Activated naive CD8-positive, alpha-beta T cell treated with anti-CD3 and anti-CD28 coated beads for 36 hours (primary cell): Measurements from ENCODE around the gene MGA. TPM values are rescaled to one million over a fixed set of nuclear protein-coding genes. Genes with fewer than 3 reads are reported as not detected.
A peak's percentile ranks its signal among the peaks of the same experiment; 100 is the strongest.

Source experiments
- DNase-seq: peaks from one replicate; pipeline ENCODE4 v3.0.0; 2021
- H3K27ac Mint-ChIP-seq: one replicate; pipeline ENCODE4 v1.8.0; 2022; ENCODE audit warnings: mild to moderate bottlenecking, moderate library complexity, mixed read lengths
- H3K27me3 Mint-ChIP-seq: one replicate; pipeline ENCODE4 v1.8.0; 2022; ENCODE audit warnings: mild to moderate bottlenecking, mixed read lengths
- H3K36me3 Mint-ChIP-seq: one replicate; pipeline ENCODE4 v1.8.0; 2021; ENCODE audit warnings: mild to moderate bottlenecking, mixed read lengths
- H3K4me1 Mint-ChIP-seq: one replicate; pipeline ENCODE4 v1.8.0; 2021; ENCODE audit warnings: mixed read lengths
- H3K4me3 Mint-ChIP-seq: one replicate; pipeline ENCODE4 v1.8.0; 2022; ENCODE audit warnings: mild to moderate bottlenecking, moderate library complexity, mixed read lengths
- H3K9me3 Mint-ChIP-seq: one replicate; pipeline ENCODE4 v1.8.0; 2022; ENCODE audit warnings: mixed read lengths
- total RNA-seq, 2 experiments: library from RNA; stranded (reverse); gene quantifications; one replicate each; pipeline ENCODE4 v1.2.3, GENCODE V29; 2021

The MGA gene
- total RNA-seq, 2 experiments from 2014 or later = 30.5 to 32.0 TPM

- no peaks in the 10 kb centered on the region for H3K27me3 Mint-ChIP-seq
- H3K4me3 Mint-ChIP-seq = no peak overlapping the region
- no peak for DNase-seq
- no peaks in the 10 kb centered on the region for H3K9me3 Mint-ChIP-seq
- peaks cover 62% of the 10 kb centered on the region for H3K4me1 Mint-ChIP-seq
- H3K36me3 Mint-ChIP-seq = peaks cover 6% of the 10 kb centered on the region
- H3K27ac Mint-ChIP-seq = no peak overlapping the region
Measured at GRCh38 chr15:41777421-41777973, 117.3 kb downstream of the MGA start.

- peaks cover 59% of the 10 kb centered on the region for H3K4me1 Mint-ChIP-seq
- DNase-seq = no peak
- no peak overlapping the region for H3K27ac Mint-ChIP-seq
- H3K36me3 Mint-ChIP-seq = peaks cover 10% of the 10 kb centered on the region
- H3K9me3 Mint-ChIP-seq = no peaks in the 10 kb centered on the region
- no peak overlapping the region for H3K4me3 Mint-ChIP-seq
- no peaks in the 10 kb centered on the region for H3K27me3 Mint-ChIP-seq
Measured at GRCh38 chr15:41778521-41778920, 118.3 kb downstream of the MGA start.

GRCh38 chr15:41779662-41780157 is 119.5 kb downstream of the MGA start:
- peaks cover 13% of the 10 kb centered on the region for H3K36me3 Mint-ChIP-seq
- no peak for DNase-seq
- peaks cover 58% of the 10 kb centered on the region for H3K4me1 Mint-ChIP-seq
- peak overlapping the region; percentile 12 for H3K27ac Mint-ChIP-seq
- no peaks in the 10 kb centered on the region for H3K27me3 Mint-ChIP-seq
- H3K9me3 Mint-ChIP-seq = no peaks in the 10 kb centered on the region
- no peak overlapping the region for H3K4me3 Mint-ChIP-seq

GRCh38 chr15:41780266-41780665 is 120.1 kb downstream of the MGA start:
- Mint-ChIP-seq H3K4me1 (peaks cover 55% of the 10 kb centered on the region), H3K4me3 (no peak overlapping the region), H3K27me3 (no peaks in the 10 kb centered on the region), H3K36me3 (peaks cover 10% of the 10 kb centered on the region), H3K9me3 (no peaks in the 10 kb centered on the region), H3K27ac (no peak overlapping the region)
- no peak for DNase-seq

- Mint-ChIP-seq H3K4me1 (peaks cover 51% of the 10 kb centered on the region), H3K36me3 (peaks cover 10% of the 10 kb centered on the region), H3K27ac (no peak overlapping the region)
Measured at GRCh38 chr15:41780727-41781126, 120.5 kb downstream of the MGA start.

GRCh38 chr15:41782371-41783282 is 122.4 kb downstream of the MGA start:
- no peak overlapping the region for H3K27ac Mint-ChIP-seq

More at GRCh38 chr15:41780727-41781126, 120.5 kb downstream of the MGA start:
- Mint-ChIP-seq H3K27me3 (no peaks in the 10 kb centered on the region), H3K9me3 (no peaks in the 10 kb centered on the region), H3K4me3 (no peak overlapping the region)
- DNase-seq = no peak

GRCh38 chr15:41783296-41783695 is 123.1 kb downstream of the MGA start:
- Mint-ChIP-seq H3K4me3 (no peak overlapping the region), H3K9me3 (no peaks in the 10 kb centered on the region), H3K36me3 (peaks cover 10% of the 10 kb centered on the region), H3K27me3 (no peaks in the 10 kb centered on the region), H3K27ac (no peak overlapping the region), H3K4me1 (peaks cover 28% of the 10 kb centered on the region)
- no peak for DNase-seq

More at GRCh38 chr15:41782371-41783282, 122.4 kb downstream of the MGA start:
- peaks cover 10% of the 10 kb centered on the region for H3K36me3 Mint-ChIP-seq
- no peaks in the 10 kb centered on the region for H3K9me3 Mint-ChIP-seq
- no peak for DNase-seq
- H3K4me1 Mint-ChIP-seq = peaks cover 33% of the 10 kb centered on the region
- no peak overlapping the region for H3K4me3 Mint-ChIP-seq
- no peaks in the 10 kb centered on the region for H3K27me3 Mint-ChIP-seq

GRCh38 chr15:41788262-41788661 is 128.1 kb downstream of the MGA start:
- H3K27ac Mint-ChIP-seq = no peak overlapping the region
- H3K4me1 Mint-ChIP-seq = peaks cover 30% of the 10 kb centered on the region
- no peaks in the 10 kb centered on the region for H3K9me3 Mint-ChIP-seq
- H3K27me3 Mint-ChIP-seq = no peaks in the 10 kb centered on the region
- H3K4me3 Mint-ChIP-seq = no peak overlapping the region
- DNase-seq = no peak
- H3K36me3 Mint-ChIP-seq = peaks cover 4% of the 10 kb centered on the region

GRCh38 chr15:41789236-41789635 is 129.0 kb downstream of the MGA start:
- Mint-ChIP-seq H3K36me3 (no peaks in the 10 kb centered on the region), H3K4me3 (no peak overlapping the region), H3K9me3 (no peaks in the 10 kb centered on the region), H3K4me1 (peaks cover 29% of the 10 kb centered on the region), H3K27ac (no peak overlapping the region), H3K27me3 (no peaks in the 10 kb centered on the region)
- DNase-seq = no peak

GRCh38 chr15:41789662-41790061 is 129.5 kb downstream of the MGA start:
- Mint-ChIP-seq H3K27ac (no peak overlapping the region), H3K4me3 (no peak overlapping the region), H3K4me1 (peaks cover 31% of the 10 kb centered on the region), H3K9me3 (no peaks in the 10 kb centered on the region), H3K27me3 (no peaks in the 10 kb centered on the region), H3K36me3 (no peaks in the 10 kb centered on the region)
- DNase-seq = no peak

GRCh38 chr15:41790169-41790568 is 130.0 kb downstream of the MGA start:
- no peak for DNase-seq
- Mint-ChIP-seq H3K4me3 (no peak overlapping the region), H3K4me1 (peaks cover 31% of the 10 kb centered on the region), H3K36me3 (no peaks in the 10 kb centered on the region), H3K9me3 (no peaks in the 10 kb centered on the region), H3K27ac (no peak overlapping the region), H3K27me3 (no peaks in the 10 kb centered on the region)

- Mint-ChIP-seq H3K4me3 (no peak overlapping the region), H3K4me1 (peaks cover 34% of the 10 kb centered on the region), H3K36me3 (no peaks in the 10 kb centered on the region), H3K27me3 (no peaks in the 10 kb centered on the region), H3K9me3 (no peaks in the 10 kb centered on the region), H3K27ac (peak overlapping the region; percentile 7)
- DNase-seq = no peak
Measured at GRCh38 chr15:41790756-41791546, 130.7 kb downstream of the MGA start.

GRCh38 chr15:41791547-41791937 is 131.3 kb downstream of the MGA start:
- peaks cover 39% of the 10 kb centered on the region for H3K4me1 Mint-ChIP-seq
- DNase-seq = no peak
- H3K4me3 Mint-ChIP-seq = no peak overlapping the region
- H3K27ac Mint-ChIP-seq = no peak overlapping the region
- no peaks in the 10 kb centered on the region for H3K9me3 Mint-ChIP-seq
- H3K27me3 Mint-ChIP-seq = no peaks in the 10 kb centered on the region
- H3K36me3 Mint-ChIP-seq = no peaks in the 10 kb centered on the region

GRCh38 chr15:41792000-41792637 is 131.9 kb downstream of the MGA start:
- DNase-seq = no peak
- H3K4me1 Mint-ChIP-seq = peaks cover 39% of the 10 kb centered on the region
- H3K9me3 Mint-ChIP-seq = no peaks in the 10 kb centered on the region
- H3K36me3 Mint-ChIP-seq = no peaks in the 10 kb centered on the region
- no peak overlapping the region for H3K4me3 Mint-ChIP-seq
- no peak overlapping the region for H3K27ac Mint-ChIP-seq
- H3K27me3 Mint-ChIP-seq = no peaks in the 10 kb centered on the region
